Colonic mucosa (tissue), 4 donors: ENCODE data around the gene SPATA31D3. TPM values are rescaled to one million over a fixed set of nuclear protein-coding genes. Genes with fewer than 3 reads are reported as not detected.
"Not testable (repeated sequence)": the region's sequence is repeated elsewhere in the genome, so short reads cannot be mapped to it uniquely, and the experiment has no call there.

ENCODE experiments used
- DNase-seq: peaks from one replicate; pipeline ENCODE4 v3.0.0-alpha.2; 2020
- H3K27ac ChIP-seq: fragments of 200-600 bp; one replicate; pipeline ENCODE4 v1.8.0; 2021
- H3K27me3 ChIP-seq: fragments of 200-600 bp; one replicate; pipeline ENCODE4 v1.8.0; 2021
- H3K36me3 ChIP-seq: fragments of 200-600 bp; one replicate; pipeline ENCODE4 v1.8.0; 2021
- H3K4me1 ChIP-seq: fragments of 200-600 bp; one replicate; pipeline ENCODE4 v1.8.0; 2021; ENCODE audit warnings: mild to moderate bottlenecking
- H3K4me3 ChIP-seq: fragments of 200-600 bp; one replicate; pipeline ENCODE4 v1.8.0; 2021
- H3K9ac ChIP-seq, 2 donors: one replicate each; pipeline ENCODE4 v1.7.0; 2013; ENCODE audit warnings: control low read depth in 2 of 2, low read depth in 2 of 2, low read length in 2 of 2
- H3K9me3 ChIP-seq: fragments of 200-600 bp; one replicate; pipeline ENCODE4 v1.8.0; 2021
- intact Hi-C: fragments of 100-400 bp; cut with DNase I; formaldehyde crosslinking; loops from one replicate; pipeline ENCODE4 v1.14.1; 2022
- total RNA-seq, 2 donors: library from RNA; stranded (reverse); fragmentation: NEBNext Ultra II Directional in 1 of 2; extraction: Animal tissue kit (Norgen Biotek cat#: 25700) in 1 of 2; gene quantifications; one replicate each; pipeline ENCODE4 v1.2.1, GENCODE V29; 2021
- TF ChIP-seq, protein P1 (sequence below): fragments of 200-600 bp; IDR thresholded peaks from one replicate; pipeline ENCODE4 v1.8.0; 2022; ENCODE audit warnings: antibody characterized with exemption, mild to moderate bottlenecking
- donor health status: healthy.
- donor health status: DM: no; HTN: no; CAD: no.
- donor health status: DM: no; HTN: no; CAD: no.

Gene SPATA31D3
- total RNA-seq, 2 donors from 2014 or later, result not detected

DNA sequence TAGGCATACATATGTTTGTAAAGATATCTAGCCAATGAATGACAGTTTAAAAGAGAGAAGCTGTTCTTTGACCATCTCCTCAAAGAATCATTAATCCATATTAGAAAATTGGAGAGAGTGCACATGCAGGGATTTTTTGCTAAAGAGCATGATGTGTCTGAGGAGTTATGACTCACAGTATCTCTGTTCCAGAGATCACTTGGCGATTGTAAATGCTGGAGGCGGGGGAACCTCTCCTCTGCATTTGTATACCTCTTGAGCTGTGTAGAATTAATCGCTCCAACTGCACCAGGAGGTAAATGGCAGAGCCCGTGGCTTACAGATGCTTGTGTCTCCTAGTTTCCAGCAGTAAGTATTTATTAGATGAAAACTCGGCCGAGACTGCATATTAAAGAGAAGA, 41.6 kb downstream of the SPATA31D3 start:
- Histone ChIP-seq H3K9ac (no peak overlapping the region), H3K4me3 (no peak overlapping the region), H3K27ac (no peak overlapping the region), H3K9me3 (no peaks in the 10 kb centered on the region), H3K4me1 (no peaks in the 10 kb centered on the region), H3K27me3 (no peaks in the 10 kb centered on the region), H3K36me3 (no peaks in the 10 kb centered on the region)
- TF ChIP-seq, protein P1, sequence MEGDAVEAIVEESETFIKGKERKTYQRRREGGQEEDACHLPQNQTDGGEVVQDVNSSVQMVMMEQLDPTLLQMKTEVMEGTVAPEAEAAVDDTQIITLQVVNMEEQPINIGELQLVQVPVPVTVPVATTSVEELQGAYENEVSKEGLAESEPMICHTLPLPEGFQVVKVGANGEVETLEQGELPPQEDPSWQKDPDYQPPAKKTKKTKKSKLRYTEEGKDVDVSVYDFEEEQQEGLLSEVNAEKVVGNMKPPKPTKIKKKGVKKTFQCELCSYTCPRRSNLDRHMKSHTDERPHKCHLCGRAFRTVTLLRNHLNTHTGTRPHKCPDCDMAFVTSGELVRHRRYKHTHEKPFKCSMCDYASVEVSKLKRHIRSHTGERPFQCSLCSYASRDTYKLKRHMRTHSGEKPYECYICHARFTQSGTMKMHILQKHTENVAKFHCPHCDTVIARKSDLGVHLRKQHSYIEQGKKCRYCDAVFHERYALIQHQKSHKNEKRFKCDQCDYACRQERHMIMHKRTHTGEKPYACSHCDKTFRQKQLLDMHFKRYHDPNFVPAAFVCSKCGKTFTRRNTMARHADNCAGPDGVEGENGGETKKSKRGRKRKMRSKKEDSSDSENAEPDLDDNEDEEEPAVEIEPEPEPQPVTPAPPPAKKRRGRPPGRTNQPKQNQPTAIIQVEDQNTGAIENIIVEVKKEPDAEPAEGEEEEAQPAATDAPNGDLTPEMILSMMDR, result no peak
- no peak for DNase-seq
- intact Hi-C loops, result no loop called here

DNA sequence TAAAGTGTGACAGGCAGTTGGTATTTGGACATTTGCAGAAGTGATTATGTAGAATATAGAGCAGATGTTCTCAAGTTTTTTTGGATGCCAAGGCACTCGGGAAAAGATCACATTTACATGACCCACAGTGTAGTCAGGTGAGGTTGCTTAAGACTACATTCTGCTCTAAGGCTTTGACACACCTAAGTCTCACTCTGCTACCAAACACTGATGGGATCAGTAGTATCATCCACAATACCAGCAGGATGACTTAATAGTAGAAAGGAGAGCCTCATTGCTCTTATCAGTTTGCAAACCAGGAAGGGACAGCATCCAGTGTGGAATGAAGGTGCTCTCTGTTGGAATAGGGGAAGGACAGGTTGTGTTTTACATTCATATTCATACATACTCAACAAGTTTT, 42.8 kb downstream of the SPATA31D3 start:
- TF ChIP-seq, protein P1, result no peak
- Histone ChIP-seq H3K4me3 (no peak overlapping the region), H3K36me3 (no peaks in the 10 kb centered on the region), H3K9me3 (no peaks in the 10 kb centered on the region), H3K9ac (no peak overlapping the region), H3K4me1 (no peaks in the 10 kb centered on the region), H3K27me3 (no peaks in the 10 kb centered on the region), H3K27ac (no peak overlapping the region)
- intact Hi-C loops, result no loop called here
- DNase-seq, result no peak

DNA sequence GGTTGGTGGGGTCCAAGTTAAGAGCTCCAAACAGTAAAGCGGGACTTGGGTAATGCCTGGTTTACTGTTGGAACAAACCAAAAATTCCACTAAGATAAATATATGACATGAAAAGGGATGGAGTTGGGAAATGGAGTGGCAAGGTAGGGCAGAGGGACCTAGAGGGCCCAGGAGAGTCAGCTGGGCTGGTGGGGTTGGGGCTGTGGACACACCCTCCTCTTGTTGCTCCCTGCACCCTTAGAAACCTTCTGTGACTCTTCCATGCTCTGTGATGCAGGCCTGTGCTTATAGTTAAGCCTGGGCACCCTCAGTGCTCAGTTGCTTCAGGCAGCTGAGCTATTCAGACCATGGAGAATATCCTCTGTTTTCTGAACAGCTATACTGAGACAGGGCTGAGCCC, 45.2 kb downstream of the SPATA31D3 start, which contains the start of gene SPATA31D1:
SPATA31D1 (plus strand) TSS at position 301 of the 400 bp plus-strand sequence; CDS start at position 348, 47 bp downstream.
- H3K27ac ChIP-seq, H3K4me1 ChIP-seq, H3K27me3 ChIP-seq, DNase-seq, H3K9me3 ChIP-seq, H3K4me3 ChIP-seq, intact Hi-C loops, H3K36me3 ChIP-seq, H3K9ac ChIP-seq: not testable (repeated sequence)

DNA sequence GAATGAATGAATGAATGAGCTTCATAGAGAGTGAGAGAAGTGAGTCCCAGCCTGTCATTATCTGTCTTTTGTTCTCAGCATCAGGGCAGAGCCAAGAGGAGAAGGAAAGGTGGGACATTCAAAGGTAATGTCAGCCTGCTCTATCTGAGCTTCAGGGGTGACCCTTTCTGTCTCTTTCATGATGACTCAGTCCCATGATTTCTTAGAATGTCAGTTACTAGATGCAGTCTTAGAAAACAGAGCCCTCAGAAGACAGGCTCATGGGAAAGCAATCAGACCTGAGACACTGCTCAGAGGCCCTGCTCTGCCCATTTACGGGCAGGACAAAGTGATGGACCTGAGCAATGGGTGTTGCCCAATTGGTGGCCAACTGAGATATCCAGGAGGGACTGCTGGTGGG, 46.4 kb downstream of the SPATA31D3 start:
- H3K36me3 ChIP-seq, result no peaks in the 10 kb centered on the region
- H3K27ac ChIP-seq, result no peak overlapping the region
- no peak overlapping the region for H3K4me3 ChIP-seq
- TF ChIP-seq, protein P1, result no peak
- H3K9me3 ChIP-seq, result no peaks in the 10 kb centered on the region
- no peaks in the 10 kb centered on the region for H3K27me3 ChIP-seq
- no peak for DNase-seq
- no peaks in the 10 kb centered on the region for H3K4me1 ChIP-seq
- H3K9ac ChIP-seq, result no peak overlapping the region
- intact Hi-C loops, result no loop called here

DNA sequence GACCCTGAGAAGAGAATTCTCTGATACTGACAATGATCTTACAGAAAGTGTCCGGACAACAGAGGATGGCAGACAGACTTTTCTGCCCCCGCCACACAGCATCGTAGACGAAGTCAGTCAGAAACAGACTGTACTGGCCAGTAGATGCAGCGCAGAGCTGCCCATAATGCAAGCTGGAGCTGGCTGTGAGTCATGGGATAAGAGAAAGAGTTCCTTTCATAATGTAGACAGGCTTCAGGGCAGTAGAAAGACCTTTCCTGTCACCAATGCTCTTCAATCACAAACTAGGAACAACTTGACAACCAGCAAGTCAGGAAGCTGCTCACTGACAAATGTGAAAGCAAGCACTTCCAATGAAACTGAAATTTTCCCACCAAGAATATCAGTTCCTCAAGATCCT, 50.4 kb downstream of the SPATA31D3 start:
- H3K27me3 ChIP-seq, result no peaks in the 10 kb centered on the region
- no peaks in the 10 kb centered on the region for H3K4me1 ChIP-seq
- no peaks in the 10 kb centered on the region for H3K36me3 ChIP-seq
- no peaks in the 10 kb centered on the region for H3K9me3 ChIP-seq
- no peak overlapping the region for H3K4me3 ChIP-seq
- no peak for DNase-seq
- intact Hi-C loops, result no loop called here
- TF ChIP-seq, protein P1, result no peak
- H3K27ac ChIP-seq, result no peak overlapping the region
- H3K9ac ChIP-seq, result no peak overlapping the region

Other genes starting within 250 kb of the SPATA31D3 start
- not detected for gene SPATA31D4, start 15.1 kb upstream of the SPATA31D3 start, total RNA-seq
- gene SPATA31D1, start 45.3 kb downstream of the SPATA31D3 start, total RNA-seq, result not detected